Measurements from ENCODE around the gene IDNK. TPM values are rescaled to one million over a fixed set of nuclear protein-coding genes. Genes with fewer than 3 reads are reported as not detected.

The IDNK gene
- total and polyA plus RNA-seq, 2 of the 8 experiments (the other 6 are each of a cell fraction or from before 2014, with no cell fraction given): 0.29 to 0.48 TPM

GRCh38 chr9:83633255-83633654 is 10.3 kb downstream of the IDNK start (continued):
- TF ChIP-seq PHF8 (conservative IDR thresholded peaks at IDR 0.05; ENCODE audit: low read depth, low read length): no peak
- TF ChIP-seq SUZ12 (IDR thresholded peaks at IDR 0.05; ENCODE audit: low read length): no peak
- no peak for TF ChIP-seq RBBP5 (IDR thresholded peaks at IDR 0.05; ENCODE audit: borderline replicate concordance, low read depth, low read length)

Data from H1 (cell line).